K562 (cell line): ENCODE data around the gene VPS11. TPM values are rescaled to one million over a fixed set of nuclear protein-coding genes. Genes with fewer than 3 reads are reported as not detected.

Source experiments
- GATA2 ChIP-seq: sonication (generic); formaldehyde crosslinking; IDR thresholded peaks from 2 replicates; pipeline ENCODE4 v1.4.0; 2020; ENCODE audit warnings: mild to moderate bottlenecking, missing genetic modification reagents
- HNRNPH1 ChIP-seq: fragments of 200-400 bp; formaldehyde crosslinking; optimal IDR thresholded peaks from 2 replicates; pipeline ENCODE3; 2017; ENCODE audit warnings: low read depth, mild to moderate bottlenecking, low read length, moderate library complexity
- HOXB6 ChIP-seq: fragments of 250-450 bp; sonication (Bioruptor Pico); IDR thresholded peaks from 2 replicates; pipeline ENCODE4 v1.5.1; 2022; ENCODE audit warnings: mild to moderate bottlenecking, borderline replicate concordance
- MCM3 ChIP-seq: fragments of 450-650 bp; IDR thresholded peaks from 2 replicates; pipeline ENCODE4 v1.6.1; 2016
- MYC ChIP-seq, 2 experiments: fragments of 250-450 bp in 1 of 2; sonication (Bioruptor Pico) in 1 of 2; IDR thresholded peaks; 2 replicates each; pipeline versions ENCODE4 v1.5.1 to v1.6.1; 2012 to 2021; ENCODE audit warnings: low read depth in 2 of 2, borderline replicate concordance in 1 of 2, improper control_type of control experiment in 1 of 2, low read length in 1 of 2, mild to moderate bottlenecking in 1 of 2, moderate library complexity in 1 of 2
- MYNN ChIP-seq, 2 experiments: sonication (generic); formaldehyde crosslinking in 1 of 2; IDR thresholded peaks; 2 replicates each; pipeline versions ENCODE4 v1.5.0 to v1.6.1; 2016 to 2020; ENCODE audit warnings: antibody characterized with exemption in 1 of 2, missing genetic modification reagents in 1 of 2
- PHF20 ChIP-seq: fragments of 450-650 bp; IDR thresholded peaks from 2 replicates; pipeline ENCODE4 v1.6.1; 2018; ENCODE audit not compliant: partially characterized antibody
- POLR2AphosphoS5 ChIP-seq: IDR thresholded peaks from 2 replicates; pipeline ENCODE4 v1.6.1; 2011; ENCODE audit warnings: mild to moderate bottlenecking, low read depth, low read length, moderate library complexity; ENCODE audit not compliant: control insufficient read depth, insufficient read depth
- SAFB ChIP-seq: fragments of 200-400 bp; formaldehyde crosslinking; IDR thresholded peaks from 2 replicates; pipeline ENCODE4 v1.6.1; 2017; ENCODE audit warnings: low read depth, low read length, borderline replicate concordance
- SMC3 ChIP-seq: conservative IDR thresholded peaks from 2 replicates; pipeline ENCODE4 v1.6.1; 2011; ENCODE audit warnings: low read depth, low read length, improper control_type of control experiment; ENCODE audit not compliant: insufficient read depth
- TAF7 ChIP-seq: fragments of 450-650 bp; IDR thresholded peaks from 2 replicates; pipeline ENCODE4 v1.6.1; 2016; ENCODE audit warnings: missing genetic modification characterization, missing compliant biosample characterization
- TEAD2 ChIP-seq: fragments of 450-650 bp; IDR thresholded peaks from 2 replicates; pipeline ENCODE4 v1.6.1; 2016; ENCODE audit warnings: missing genetic modification characterization, control low read depth, missing compliant biosample characterization
- ZBTB8A ChIP-seq: fragments of 450-650 bp; IDR thresholded peaks from 2 replicates; pipeline ENCODE4 v1.6.1; 2018; ENCODE audit warnings: mild to moderate bottlenecking, moderate library complexity; ENCODE audit not compliant: partially characterized antibody
- ZNF444 ChIP-seq: fragments of 250-450 bp; sonication (Bioruptor Pico); IDR thresholded peaks from 2 replicates; pipeline ENCODE4 v1.4.0; 2020; ENCODE audit warnings: mild to moderate bottlenecking, moderate library complexity
- polyA plus RNA-seq, 8 experiments: library from polyadenylated mRNA; depleted of rRNA in 4 of 8; stranded (reverse) in 5 of 8; unstranded in 3 of 8; fragments of >200 nt; fragmentation: Nextera tagmentation in 2 of 8; fragmentation: Illumina TruSeq in 1 of 8; extraction: Ambion mirVana in 2 of 8; extraction: Trizol in 1 of 8; gene quantifications; 2 replicates each; pipeline versions ENCODE4 v1.2.1 to v1.2.3, GENCODE V29; 2011 to 2014; ENCODE audit warnings: inconsistent platforms in 1 of 8, missing spikeins in 1 of 8
- total RNA-seq, 7 experiments: library from RNA; depleted of rRNA in 6 of 7; stranded (reverse); fragments of >200 nt in 6 of 7; fragmentation: Illumina TruSeq in 2 of 7; extraction: Trizol in 2 of 7; gene quantifications; 2 replicates each; pipeline versions ENCODE4 v1.2.1 to v1.2.3, GENCODE V29; 2011 to 2021; ENCODE audit warnings: low replicate concordance in 1 of 7
- TF ChIP-seq, protein P1 (sequence below), 2 experiments: fragments of 450-650 bp; conservative IDR thresholded peaks; 2 replicates each; pipeline ENCODE4 v1.6.1; 2017; ENCODE audit warnings: mild to moderate bottlenecking in 2 of 2, moderate library complexity in 2 of 2
- TF ChIP-seq, protein P2 (sequence below): sonication (generic); formaldehyde crosslinking; IDR thresholded peaks from 2 replicates; pipeline ENCODE4 v1.8.0; 2023; ENCODE audit warnings: mild to moderate bottlenecking, missing genetic modification reagents
- TF ChIP-seq, protein P3 (sequence below): IDR thresholded peaks from 2 replicates; pipeline ENCODE4 v1.6.1; 2011; ENCODE audit not compliant: insufficient read length; ENCODE audit errors: extremely low read depth
- TF ChIP-seq, protein P4 (sequence below): sonication (generic); formaldehyde crosslinking; IDR thresholded peaks from 2 replicates; pipeline ENCODE4 v1.8.0; 2022; ENCODE audit warnings: mild to moderate bottlenecking, low read depth, missing genetic modification reagents
- TF ChIP-seq, protein P5 (sequence below): sonication (generic); formaldehyde crosslinking; IDR thresholded peaks from 2 replicates; pipeline ENCODE4 v1.5.0; 2020; ENCODE audit warnings: missing genetic modification reagents

The VPS11 gene
- total and polyA plus RNA-seq, 9 of the 15 experiments (the other 6 are each of a cell fraction or from before 2014, with no cell fraction given): 14.1 to 35.5 (median 27.5) TPM

DNA sequence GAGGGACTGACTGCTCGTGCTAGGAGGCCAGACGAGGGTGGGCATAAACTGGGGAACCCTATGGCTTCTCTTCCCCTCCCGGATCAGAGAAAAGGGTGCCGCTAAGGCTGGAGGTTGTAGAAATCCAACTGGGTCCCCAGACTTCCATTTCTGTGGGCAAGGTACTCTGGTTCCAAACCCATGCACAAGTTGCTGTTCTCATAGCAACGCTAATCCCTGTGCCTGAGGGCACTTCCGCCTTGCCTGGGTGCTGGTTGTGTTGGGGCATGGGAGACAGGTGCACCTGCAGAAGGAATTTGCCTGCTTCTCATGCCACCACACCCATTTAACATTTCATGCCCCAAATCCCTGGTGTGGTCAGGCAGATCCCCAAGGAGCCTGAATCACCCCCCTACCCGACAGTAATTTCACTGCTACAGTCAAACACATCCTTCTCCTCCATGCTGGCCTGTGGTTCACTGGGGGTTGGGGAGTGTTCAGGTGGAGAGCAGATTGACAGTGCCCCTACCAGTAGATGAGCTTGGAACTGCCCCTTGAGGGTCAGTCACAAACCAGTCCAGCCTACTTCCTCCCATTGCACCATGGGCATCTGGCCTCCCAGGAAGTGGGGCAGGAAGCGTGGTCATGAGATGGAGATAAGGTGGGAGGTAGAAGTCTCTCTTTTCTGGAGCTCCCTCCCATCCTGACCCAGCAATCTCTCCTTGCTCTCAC lies 40.7 kb downstream of the VPS11 start (continued):
- TF ChIP-seq HNRNPH1 (no peak), SAFB (no peak), PHF20 (no peak), SMC3 (no peak), ZBTB8A (no peak), HOXB6 (CRISPR knock-in tag) (no peak), GATA2 (no peak), ZNF444 (CRISPR knock-in tag) (no peak), MYNN (IDR thresholded peaks at IDR 0.05) (no peak), MYNN (CRISPR knock-in tag; IDR thresholded peaks at IDR 0.05) (no peak), MYC (IDR thresholded peaks at IDR 0.05; ENCODE audit: low read depth, low read length) (peak; percentile 96), MYC (CRISPR knock-in tag; IDR thresholded peaks at IDR 0.05; ENCODE audit: borderline replicate concordance, low read depth) (no peak), TEAD2 (tag) (no peak), TAF7 (tag) (no peak), POLR2AphosphoS5 (no peak), MCM3 (no peak)
- TF ChIP-seq, protein P1, sequence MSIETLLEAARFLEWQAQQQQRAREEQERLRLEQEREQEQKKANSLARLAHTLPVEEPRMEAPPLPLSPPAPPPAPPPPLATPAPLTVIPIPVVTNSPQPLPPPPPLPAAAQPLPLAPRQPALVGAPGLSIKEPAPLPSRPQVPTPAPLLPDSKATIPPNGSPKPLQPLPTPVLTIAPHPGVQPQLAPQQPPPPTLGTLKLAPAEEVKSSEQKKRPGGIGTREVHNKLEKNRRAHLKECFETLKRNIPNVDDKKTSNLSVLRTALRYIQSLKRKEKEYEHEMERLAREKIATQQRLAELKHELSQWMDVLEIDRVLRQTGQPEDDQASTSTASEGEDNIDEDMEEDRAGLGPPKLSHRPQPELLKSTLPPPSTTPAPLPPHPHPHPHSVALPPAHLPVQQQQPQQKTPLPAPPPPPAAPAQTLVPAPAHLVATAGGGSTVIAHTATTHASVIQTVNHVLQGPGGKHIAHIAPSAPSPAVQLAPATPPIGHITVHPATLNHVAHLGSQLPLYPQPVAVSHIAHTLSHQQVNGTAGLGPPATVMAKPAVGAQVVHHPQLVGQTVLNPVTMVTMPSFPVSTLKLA (conservative IDR thresholded peaks at IDR 0.05): peak; percentile 74 to 90; a peak in 3 of 4 replicates
- TF ChIP-seq, protein P2, sequence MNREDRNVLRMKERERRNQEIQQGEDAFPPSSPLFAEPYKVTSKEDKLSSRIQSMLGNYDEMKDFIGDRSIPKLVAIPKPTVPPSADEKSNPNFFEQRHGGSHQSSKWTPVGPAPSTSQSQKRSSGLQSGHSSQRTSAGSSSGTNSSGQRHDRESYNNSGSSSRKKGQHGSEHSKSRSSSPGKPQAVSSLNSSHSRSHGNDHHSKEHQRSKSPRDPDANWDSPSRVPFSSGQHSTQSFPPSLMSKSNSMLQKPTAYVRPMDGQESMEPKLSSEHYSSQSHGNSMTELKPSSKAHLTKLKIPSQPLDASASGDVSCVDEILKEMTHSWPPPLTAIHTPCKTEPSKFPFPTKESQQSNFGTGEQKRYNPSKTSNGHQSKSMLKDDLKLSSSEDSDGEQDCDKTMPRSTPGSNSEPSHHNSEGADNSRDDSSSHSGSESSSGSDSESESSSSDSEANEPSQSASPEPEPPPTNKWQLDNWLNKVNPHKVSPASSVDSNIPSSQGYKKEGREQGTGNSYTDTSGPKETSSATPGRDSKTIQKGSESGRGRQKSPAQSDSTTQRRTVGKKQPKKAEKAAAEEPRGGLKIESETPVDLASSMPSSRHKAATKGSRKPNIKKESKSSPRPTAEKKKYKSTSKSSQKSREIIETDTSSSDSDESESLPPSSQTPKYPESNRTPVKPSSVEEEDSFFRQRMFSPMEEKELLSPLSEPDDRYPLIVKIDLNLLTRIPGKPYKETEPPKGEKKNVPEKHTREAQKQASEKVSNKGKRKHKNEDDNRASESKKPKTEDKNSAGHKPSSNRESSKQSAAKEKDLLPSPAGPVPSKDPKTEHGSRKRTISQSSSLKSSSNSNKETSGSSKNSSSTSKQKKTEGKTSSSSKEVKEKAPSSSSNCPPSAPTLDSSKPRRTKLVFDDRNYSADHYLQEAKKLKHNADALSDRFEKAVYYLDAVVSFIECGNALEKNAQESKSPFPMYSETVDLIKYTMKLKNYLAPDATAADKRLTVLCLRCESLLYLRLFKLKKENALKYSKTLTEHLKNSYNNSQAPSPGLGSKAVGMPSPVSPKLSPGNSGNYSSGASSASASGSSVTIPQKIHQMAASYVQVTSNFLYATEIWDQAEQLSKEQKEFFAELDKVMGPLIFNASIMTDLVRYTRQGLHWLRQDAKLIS (CRISPR knock-in tag): no peak
- TF ChIP-seq, protein P3, sequence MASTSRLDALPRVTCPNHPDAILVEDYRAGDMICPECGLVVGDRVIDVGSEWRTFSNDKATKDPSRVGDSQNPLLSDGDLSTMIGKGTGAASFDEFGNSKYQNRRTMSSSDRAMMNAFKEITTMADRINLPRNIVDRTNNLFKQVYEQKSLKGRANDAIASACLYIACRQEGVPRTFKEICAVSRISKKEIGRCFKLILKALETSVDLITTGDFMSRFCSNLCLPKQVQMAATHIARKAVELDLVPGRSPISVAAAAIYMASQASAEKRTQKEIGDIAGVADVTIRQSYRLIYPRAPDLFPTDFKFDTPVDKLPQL: no peak
- TF ChIP-seq, protein P4, sequence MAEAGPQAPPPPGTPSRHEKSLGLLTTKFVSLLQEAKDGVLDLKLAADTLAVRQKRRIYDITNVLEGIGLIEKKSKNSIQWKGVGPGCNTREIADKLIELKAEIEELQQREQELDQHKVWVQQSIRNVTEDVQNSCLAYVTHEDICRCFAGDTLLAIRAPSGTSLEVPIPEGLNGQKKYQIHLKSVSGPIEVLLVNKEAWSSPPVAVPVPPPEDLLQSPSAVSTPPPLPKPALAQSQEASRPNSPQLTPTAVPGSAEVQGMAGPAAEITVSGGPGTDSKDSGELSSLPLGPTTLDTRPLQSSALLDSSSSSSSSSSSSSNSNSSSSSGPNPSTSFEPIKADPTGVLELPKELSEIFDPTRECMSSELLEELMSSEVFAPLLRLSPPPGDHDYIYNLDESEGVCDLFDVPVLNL (CRISPR knock-in tag): 0 out of 2 replicates have a peak, but pooled peaks have one; percentile 46
- TF ChIP-seq, protein P5, sequence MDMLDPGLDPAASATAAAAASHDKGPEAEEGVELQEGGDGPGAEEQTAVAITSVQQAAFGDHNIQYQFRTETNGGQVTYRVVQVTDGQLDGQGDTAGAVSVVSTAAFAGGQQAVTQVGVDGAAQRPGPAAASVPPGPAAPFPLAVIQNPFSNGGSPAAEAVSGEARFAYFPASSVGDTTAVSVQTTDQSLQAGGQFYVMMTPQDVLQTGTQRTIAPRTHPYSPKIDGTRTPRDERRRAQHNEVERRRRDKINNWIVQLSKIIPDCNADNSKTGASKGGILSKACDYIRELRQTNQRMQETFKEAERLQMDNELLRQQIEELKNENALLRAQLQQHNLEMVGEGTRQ (CRISPR knock-in tag): no peak; the same call in 1 of the 2 replicates
